HG02885 (cell line): ENCODE measurements around the gene ACVR2B.

ENCODE experiments used
- ATAC-seq: cut with Tn5 transposase; IDR thresholded peaks from one replicate; pipeline ENCODE4 v1.9.1; 2021; ENCODE audit warnings: mild to moderate bottlenecking; ENCODE audit not compliant: unreplicated experiment, poor library complexity

The ACVR2B gene

GRCh38 chr3:38457111-38458003 lies 3.7 kb downstream of the ACVR2B start:
- ATAC-seq = no peak

GRCh38 chr3:38458796-38459498 lies 5.3 kb downstream of the ACVR2B start:
- no peak for ATAC-seq

- ATAC-seq = no peak
Measured at GRCh38 chr3:38459499-38460048, 5.9 kb downstream of the ACVR2B start.

GRCh38 chr3:38460377-38461270 lies 6.9 kb downstream of the ACVR2B start:
- no peak for ATAC-seq

- ATAC-seq = no peak
Measured at GRCh38 chr3:38465588-38466154, 12.0 kb downstream of the ACVR2B start.

- ATAC-seq = no peak
Measured at GRCh38 chr3:38468765-38469164, 15.1 kb downstream of the ACVR2B start.

- ATAC-seq = no peak
Measured at GRCh38 chr3:38469852-38470251, 16.2 kb downstream of the ACVR2B start.

- ATAC-seq = no peak
Measured at GRCh38 chr3:38471260-38471857, 17.7 kb downstream of the ACVR2B start.

- ATAC-seq = no peak
Measured at GRCh38 chr3:38472342-38472741, 18.7 kb downstream of the ACVR2B start.

- ATAC-seq = no peak
Measured at GRCh38 chr3:38473229-38473628, 19.5 kb downstream of the ACVR2B start.

GRCh38 chr3:38474928-38475605 lies 21.4 kb downstream of the ACVR2B start:
- ATAC-seq = no peak

GRCh38 chr3:38475716-38476115 lies 22.0 kb downstream of the ACVR2B start:
- no peak for ATAC-seq

- ATAC-seq = no peak
Measured at GRCh38 chr3:38476157-38476756, 22.6 kb downstream of the ACVR2B start.

GRCh38 chr3:38477057-38477820 lies 23.5 kb downstream of the ACVR2B start:
- no peak for ATAC-seq

GRCh38 chr3:38477839-38478450 lies 24.3 kb downstream of the ACVR2B start:
- ATAC-seq = no peak

- ATAC-seq = no peak
Measured at GRCh38 chr3:38478901-38479300, 25.2 kb downstream of the ACVR2B start.

- peak; percentile 76 for ATAC-seq
Measured at GRCh38 chr3:38479431-38480092, 25.9 kb downstream of the ACVR2B start.
